GM23248 (cell line): ENCODE data around the gene TTC9. TPM values are rescaled to one million over a fixed set of nuclear protein-coding genes. Genes with fewer than 3 reads are reported as not detected.

Source experiments
- DNase-seq: peaks from one replicate; pipeline ENCODE4 v3.0.0-alpha.2; 2015
- H2AFZ ChIP-seq: fragments of 200-600 bp; sonication (generic); 2 replicates; pipeline ENCODE4 v1.6.1; 2016; ENCODE audit warnings: antibody characterized with exemption
- H3F3A ChIP-seq: fragments of 200-600 bp; sonication (generic); 2 replicates; pipeline ENCODE4 v1.6.1; 2016; ENCODE audit warnings: mild to moderate bottlenecking, antibody characterized with exemption, mixed run types; ENCODE audit not compliant: insufficient read depth
- H3K27ac ChIP-seq: fragments of 200-600 bp; sonication (generic); 2 replicates; pipeline ENCODE4 v1.5.1; 2016; ENCODE audit warnings: mild to moderate bottlenecking
- H3K27me3 ChIP-seq: fragments of 200-600 bp; sonication (generic); replicated peaks from 2 replicates; pipeline ENCODE4 v1.6.1; 2016; ENCODE audit warnings: mild to moderate bottlenecking; ENCODE audit not compliant: insufficient read depth
- H3K36me3 ChIP-seq: fragments of 200-600 bp; sonication (generic); 2 replicates; pipeline ENCODE4 v1.6.1; 2016; ENCODE audit warnings: low read depth, mild to moderate bottlenecking
- H3K4me1 ChIP-seq: fragments of 200-600 bp; sonication (generic); 2 replicates; pipeline ENCODE4 v1.6.1; 2016; ENCODE audit warnings: mild to moderate bottlenecking; ENCODE audit not compliant: insufficient read depth
- H3K4me2 ChIP-seq: fragments of 200-600 bp; sonication (generic); one replicate; pipeline ENCODE4 v1.6.1; 2016; ENCODE audit warnings: mild to moderate bottlenecking; ENCODE audit not compliant: unreplicated experiment
- H3K4me3 ChIP-seq: fragments of 200-600 bp; sonication (generic); 2 replicates; pipeline ENCODE4 v1.5.1; 2016; ENCODE audit warnings: mild to moderate bottlenecking
- H3K79me2 ChIP-seq: fragments of 200-600 bp; sonication (generic); 2 replicates; pipeline ENCODE4 v1.6.1; 2016; ENCODE audit warnings: mild to moderate bottlenecking; ENCODE audit not compliant: insufficient read depth
- H3K9ac ChIP-seq: fragments of 200-600 bp; sonication (generic); 2 replicates; pipeline ENCODE4 v1.6.1; 2016; ENCODE audit warnings: mild to moderate bottlenecking
- H3K9me2 ChIP-seq: fragments of 200-600 bp; sonication (generic); 2 replicates; pipeline ENCODE4 v1.6.1; 2016; ENCODE audit warnings: mixed run types, mild to moderate bottlenecking, moderate library complexity; ENCODE audit not compliant: insufficient read depth
- H3K9me3 ChIP-seq: fragments of 200-600 bp; sonication (generic); one replicate; pipeline ENCODE4 v1.6.1; 2017; ENCODE audit warnings: low read depth
- H4K20me1 ChIP-seq: fragments of 200-600 bp; sonication (generic); 2 replicates; pipeline ENCODE4 v1.6.0; 2016; ENCODE audit not compliant: insufficient read depth
- EZH2 ChIP-seq: fragments of 200-600 bp; sonication (generic); IDR thresholded peaks from 2 replicates; pipeline ENCODE4 v1.6.1; 2018; ENCODE audit warnings: antibody characterized with exemption, mild to moderate bottlenecking; ENCODE audit not compliant: insufficient read depth, poor library complexity, severe bottlenecking
- EZH2phosphoT487 ChIP-seq: fragments of 200-600 bp; sonication (generic); IDR thresholded peaks from 2 replicates; pipeline ENCODE4 v1.6.1; 2018; ENCODE audit warnings: antibody characterized with exemption, moderate library complexity, mild to moderate bottlenecking, low read depth; ENCODE audit not compliant: insufficient read depth
- WGBS, 2 experiments: methylation state at CpG; one replicate each; pipeline ENCODE4 v1.1.6; 2015 to 2017; ENCODE audit warnings: low lambda C conversion rate in 2 of 2, low coverage in 1 of 2; ENCODE audit errors: missing lambda C conversion rate in 2 of 2; 5-methylcytosine and 5-hydroxymethylcytosine counted together
- in situ Hi-C: fragments of 300-500 bp; cut with MboI; formaldehyde crosslinking; loops from 2 replicates; pipeline ENCODE4 v1.15.0; 2020
- polyA plus RNA-seq: library from polyadenylated mRNA; unstranded; fragments of >200 nt; fragmentation: Nextera tagmentation; extraction: Ambion mirVana; gene quantifications from 2 replicates; pipeline ENCODE4 v1.2.1, GENCODE V29; 2016
- total RNA-seq: library from RNA; depleted of rRNA; stranded (reverse); fragments of >200 nt; shearing (Covaris generic); gene quantifications from 2 replicates; pipeline ENCODE4 v1.2.3, GENCODE V29; 2014

TTC9 gene
- total and polyA plus RNA-seq, 2 experiments from 2014 or later: not detected

- H3K79me2 ChIP-seq: peaks cover 61% of the 10 kb centered on the region
- H3K4me1 ChIP-seq: peaks cover 15% of the 10 kb centered on the region; the same call in 1 of the 2 replicates
- 84 to 89% methylated on average over 1 of the region's 1 CpG for WGBS, 2 experiments
- H3K4me3 ChIP-seq: peak overlapping the region; percentile 96
- H3K27me3 ChIP-seq: no peaks in the 10 kb centered on the region
- no peaks in the 10 kb centered on the region for H3K9me3 ChIP-seq
- H3F3A ChIP-seq: peaks cover 10% of the 10 kb centered on the region
- in situ Hi-C loops: no loop called here
- H4K20me1 ChIP-seq: no peaks in the 10 kb centered on the region
- H3K27ac ChIP-seq: no peak overlapping the region
- no peak overlapping the region for H2AFZ ChIP-seq
- DNase-seq: no peak
- peak overlapping the region; percentile 95 for H3K4me2 ChIP-seq
- no peak for TF ChIP-seq EZH2phosphoT487
- TF ChIP-seq EZH2: no peak
- no peaks in the 10 kb centered on the region; the same call in 1 of the 2 replicates for H3K36me3 ChIP-seq
- peak overlapping the region; percentile 90 for H3K9ac ChIP-seq
- no peaks in the 10 kb centered on the region for H3K9me2 ChIP-seq
Observed at GRCh38 chr14:70599345-70599744, 42.4 kb upstream of the TTC9 start.

DNA sequence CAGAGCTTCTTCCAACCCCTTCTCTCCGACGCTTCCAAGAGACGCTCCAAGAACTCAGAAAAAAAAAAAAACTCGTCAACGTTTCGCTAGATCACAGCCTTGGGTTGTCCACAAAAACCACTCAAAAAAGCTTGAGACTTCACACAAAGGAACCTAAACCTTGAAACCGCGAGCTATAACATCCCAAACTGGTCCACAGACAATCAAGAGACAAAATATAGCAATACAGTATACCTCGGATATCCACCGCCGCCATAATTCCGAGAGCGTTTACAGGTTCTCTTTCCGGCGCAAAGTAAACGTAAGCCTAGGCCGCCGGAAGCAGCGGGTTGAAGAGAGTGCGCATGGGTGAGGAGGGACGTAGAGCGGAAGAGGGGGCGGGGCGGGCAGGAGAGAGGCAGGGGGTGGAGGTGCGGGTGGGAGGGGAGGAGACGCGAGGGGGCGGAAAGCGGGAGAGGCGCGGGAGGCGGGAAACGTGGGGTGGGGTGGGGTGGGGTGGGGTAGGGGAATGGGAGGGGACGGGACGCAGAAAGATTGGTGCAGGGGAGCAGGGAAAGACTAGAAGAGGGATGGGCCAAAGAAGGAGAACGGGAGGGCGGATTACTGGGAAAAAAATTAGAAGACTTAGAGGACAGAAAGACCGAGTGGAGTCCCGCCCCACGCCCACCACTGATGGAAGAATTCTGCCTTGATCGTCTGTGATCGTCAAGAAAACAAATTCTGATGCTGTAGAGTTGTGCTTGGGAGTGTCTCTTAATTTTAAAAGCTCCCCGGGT lies 41.1 kb upstream of the TTC9 start, which contains the start of gene MED6:
TSS of gene MED6 (minus strand) at position 274 of the 776 bp plus-strand sequence. CDS start at position 256, 18 bp downstream.
- in situ Hi-C loops: loop anchor here (25.0 kb wide), 1 partner anchor 362 kb away; no protein-coding TSS in a partner anchor
- H3K9ac ChIP-seq: peak within 1 kb of the TSS; percentile 90
- WGBS, 2 experiments: 2% methylated on average over 28 to 43 of the region's 43 CpGs
- H3K79me2 ChIP-seq: peaks cover 48% of the 10 kb centered on the region
- H3K4me3 ChIP-seq: peak within 1 kb of the TSS; percentile 96
- H3F3A ChIP-seq: peaks cover 10% of the 10 kb centered on the region
- H3K9me2 ChIP-seq: no peaks in the 10 kb centered on the region
- TF ChIP-seq EZH2phosphoT487 (no peak), EZH2 (no peak)
- no peaks in the 10 kb centered on the region for H4K20me1 ChIP-seq
- H3K36me3 ChIP-seq: no peaks in the 10 kb centered on the region; the same call in 1 of the 2 replicates
- H3K9me3 ChIP-seq: no peaks in the 10 kb centered on the region
- peak within 1 kb of the TSS; percentile 95 for H3K4me2 ChIP-seq
- H3K27me3 ChIP-seq: no peaks in the 10 kb centered on the region
- H2AFZ ChIP-seq: peak within 1 kb of the TSS; percentile 97
- peak within 1 kb of the TSS; percentile 72 for H3K27ac ChIP-seq
- peaks cover 15% of the 10 kb centered on the region; the same call in 1 of the 2 replicates for H3K4me1 ChIP-seq
- peak; percentile 98 for DNase-seq

DNA sequence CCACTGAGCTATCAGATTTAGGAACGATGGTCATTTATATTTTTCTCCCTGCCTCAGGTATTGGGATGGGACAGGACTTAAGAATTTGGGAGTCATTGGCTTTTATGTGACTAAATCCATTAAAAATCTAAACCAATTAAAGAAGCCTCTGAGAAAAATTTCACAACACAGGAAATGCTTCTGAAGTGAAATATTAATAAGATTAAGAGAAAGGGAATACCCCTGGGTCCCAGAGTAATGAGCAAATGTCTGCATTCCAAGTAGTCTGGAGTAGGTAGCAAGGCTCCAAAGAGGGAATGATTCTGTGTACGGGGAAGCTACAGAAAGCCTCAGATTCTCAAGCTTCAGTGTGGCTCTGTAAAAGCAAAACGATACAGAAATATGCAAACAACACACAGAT lies 40.6 kb upstream of the TTC9 start:
- Histone ChIP-seq H3K9ac (peak overlapping the region; percentile 73), H3K36me3 (no peaks in the 10 kb centered on the region; the same call in 1 of the 2 replicates), H3K4me3 (peak overlapping the region; percentile 79), H3K27ac (peak overlapping the region; percentile 72), H3K79me2 (peaks cover 43% of the 10 kb centered on the region), H3K27me3 (no peaks in the 10 kb centered on the region), H3K4me2 (peak overlapping the region; percentile 91), H3K9me3 (no peaks in the 10 kb centered on the region), H3F3A (peaks cover 10% of the 10 kb centered on the region), H2AFZ (peak overlapping the region; percentile 97), H3K4me1 (peaks cover 15% of the 10 kb centered on the region; the same call in 1 of the 2 replicates), H3K9me2 (no peaks in the 10 kb centered on the region), H4K20me1 (no peaks in the 10 kb centered on the region)
- 5 to 6% methylated on average over 3 of the region's 3 CpGs for WGBS, 2 experiments
- in situ Hi-C loops: loop anchor here (25.0 kb wide), 1 partner anchor 361 kb away; no protein-coding TSS in a partner anchor
- TF ChIP-seq EZH2phosphoT487 (no peak), EZH2 (no peak)
- DNase-seq: peak; percentile 66

- TF ChIP-seq EZH2phosphoT487: no peak
- no peak for TF ChIP-seq EZH2
- Histone ChIP-seq H3K27ac (no peak overlapping the region), H3K79me2 (peaks cover 32% of the 10 kb centered on the region), H3K9me3 (no peaks in the 10 kb centered on the region), H3K4me1 (peaks cover 15% of the 10 kb centered on the region; the same call in 1 of the 2 replicates), H3K9me2 (no peaks in the 10 kb centered on the region), H3K9ac (no peak overlapping the region), H3K27me3 (no peaks in the 10 kb centered on the region), H2AFZ (no peak overlapping the region), H3K4me3 (no peak overlapping the region), H3F3A (peaks cover 10% of the 10 kb centered on the region), H3K36me3 (no peaks in the 10 kb centered on the region), H3K4me2 (no peak overlapping the region), H4K20me1 (no peaks in the 10 kb centered on the region)
- no peak for DNase-seq
- in situ Hi-C loops: loop anchor here (25.0 kb wide), 1 partner anchor 360 kb away; no protein-coding TSS in a partner anchor
- WGBS, 2 experiments: 91 to 94% methylated on average over 2 of the region's 2 CpGs
Observed at GRCh38 chr14:70602254-70602653, 39.5 kb upstream of the TTC9 start.
